H9 (cell line): ENCODE measurements around the gene CDK5RAP1. TPM values are rescaled to one million over a fixed set of nuclear protein-coding genes. Genes with fewer than 3 reads are reported as not detected.
A peak's percentile ranks its signal among the peaks of the same experiment; 100 is the strongest.

ENCODE experiments used
- DNase-seq: peaks from one replicate; pipeline ENCODE4 v3.0.0-alpha.2; 2017
- H2AFZ ChIP-seq: one replicate; pipeline ENCODE4 v1.6.1; 2013; ENCODE audit warnings: mild to moderate bottlenecking, low read length, control low read depth, moderate library complexity
- H2AK5ac ChIP-seq: 2 replicates; pipeline ENCODE4 v1.6.1; 2013; ENCODE audit warnings: low read length, control low read depth, mixed read lengths; ENCODE audit not compliant: insufficient read length
- H2BK120ac ChIP-seq: one replicate; pipeline ENCODE4 v1.6.1; 2013; ENCODE audit warnings: low read depth, mild to moderate bottlenecking, low read length, control low read depth, inconsistent platforms; ENCODE audit not compliant: poor library complexity, severe bottlenecking
- H2BK12ac ChIP-seq: 2 replicates; pipeline ENCODE4 v1.6.1; 2013; ENCODE audit warnings: low read length, control low read depth, mixed read lengths, low read depth; ENCODE audit not compliant: insufficient read length
- H2BK15ac ChIP-seq: 2 replicates; pipeline ENCODE4 v1.6.1; 2013; ENCODE audit warnings: low read depth, low read length, control low read depth
- H2BK20ac ChIP-seq: one replicate; pipeline ENCODE4 v1.6.1; 2013; ENCODE audit warnings: low read depth, mild to moderate bottlenecking, low read length, control low read depth, inconsistent platforms; ENCODE audit not compliant: poor library complexity, severe bottlenecking
- H2BK5ac ChIP-seq: 2 replicates; pipeline ENCODE4 v1.6.1; 2013; ENCODE audit warnings: low read length, control low read depth, mixed read lengths; ENCODE audit not compliant: insufficient read length
- H3K14ac ChIP-seq: 2 replicates; pipeline ENCODE4 v1.6.1; 2013; ENCODE audit warnings: low read length, control low read depth; ENCODE audit not compliant: insufficient read depth
- H3K18ac ChIP-seq: 2 replicates; pipeline ENCODE4 v1.6.1; 2013; ENCODE audit warnings: low read depth, mild to moderate bottlenecking, mixed read lengths, low read length, control low read depth; ENCODE audit not compliant: insufficient read length
- H3K23ac ChIP-seq: 2 replicates; pipeline ENCODE4 v1.6.1; 2013; ENCODE audit warnings: low read length, control low read depth, mixed read lengths, low read depth; ENCODE audit not compliant: insufficient read length
- H3K23me2 ChIP-seq: 2 replicates; pipeline ENCODE4 v1.6.1; 2013; ENCODE audit warnings: low read depth, mild to moderate bottlenecking, mixed read lengths, low read length, control low read depth; ENCODE audit not compliant: insufficient read length, poor library complexity, severe bottlenecking
- H3K27ac ChIP-seq: 2 replicates; pipeline ENCODE4 v1.5.1; 2013; ENCODE audit warnings: low read length, control low read depth, mixed read lengths, low read depth; ENCODE audit not compliant: insufficient read length
- H3K27me3 ChIP-seq: 2 replicates; pipeline ENCODE4 v1.6.1; 2013; ENCODE audit warnings: low read length, control low read depth, inconsistent platforms; ENCODE audit not compliant: insufficient read depth
- H3K4ac ChIP-seq: 2 replicates; pipeline ENCODE4 v1.6.1; 2013; ENCODE audit warnings: low read depth, mild to moderate bottlenecking, control low read depth, inconsistent platforms, low read length, moderate library complexity
- H3K4me1 ChIP-seq: 2 replicates; pipeline ENCODE4 v1.6.1; 2013; ENCODE audit warnings: low read length, control low read depth, inconsistent platforms; ENCODE audit not compliant: insufficient read depth
- H3K4me2 ChIP-seq: 2 replicates; pipeline ENCODE4 v1.6.1; 2013; ENCODE audit warnings: low read length, control low read depth, mixed read lengths; ENCODE audit not compliant: insufficient read length, insufficient read depth
- H3K56ac ChIP-seq: 2 replicates; pipeline ENCODE4 v1.6.1; 2013; ENCODE audit warnings: low read depth, mild to moderate bottlenecking, mixed read lengths, low read length, control low read depth; ENCODE audit not compliant: insufficient read length
- H3K79me1 ChIP-seq: 2 replicates; pipeline ENCODE4 v1.6.1; 2013; ENCODE audit warnings: low read depth, mild to moderate bottlenecking, moderate library complexity, low read length, control low read depth, inconsistent platforms; ENCODE audit not compliant: insufficient read depth, poor library complexity, severe bottlenecking
- H3K79me2 ChIP-seq: 2 replicates; pipeline ENCODE4 v1.6.1; 2013; ENCODE audit warnings: low read length, control low read depth, inconsistent platforms; ENCODE audit not compliant: insufficient read depth
- H3K9ac ChIP-seq: 2 replicates; pipeline ENCODE4 v1.6.1; 2013; ENCODE audit warnings: low read length, control low read depth, mixed read lengths; ENCODE audit not compliant: insufficient read length; ENCODE audit errors: extremely low read depth
- H3K9me3 ChIP-seq: one replicate; pipeline ENCODE4 v1.6.1; 2013; ENCODE audit warnings: low read depth, low read length, inconsistent platforms; ENCODE audit not compliant: control insufficient read depth
- H3T11ph ChIP-seq: one replicate; pipeline ENCODE4 v1.6.1; 2013; ENCODE audit warnings: mild to moderate bottlenecking, low read length, control low read depth, inconsistent platforms
- H4K20me1 ChIP-seq: one replicate; pipeline ENCODE4 v1.6.1; 2013; ENCODE audit not compliant: control insufficient read depth, insufficient read length, insufficient read depth
- H4K5ac ChIP-seq: 2 replicates; pipeline ENCODE4 v1.6.1; 2013; ENCODE audit warnings: low read depth, mild to moderate bottlenecking, mixed read lengths, low read length, control low read depth; ENCODE audit not compliant: insufficient read length
- H4K8ac ChIP-seq: replicated peaks from 2 replicates; pipeline ENCODE4 v1.6.1; 2013; ENCODE audit warnings: low read length, control low read depth, mixed read lengths, low read depth; ENCODE audit not compliant: insufficient read length
- H4K91ac ChIP-seq: 2 replicates; pipeline ENCODE4 v1.6.1; 2013; ENCODE audit warnings: low read depth, mild to moderate bottlenecking, moderate library complexity, mixed read lengths, low read length, control low read depth; ENCODE audit not compliant: insufficient read length
- H3K27ac Mint-ChIP-seq, 3 experiments: 2 replicates in 2 of 3; 3 replicates in 1 of 3; pipeline ENCODE4 v1.8.0; 2020 to 2021; ENCODE audit warnings: mixed read lengths in 3 of 3, mild to moderate bottlenecking in 1 of 3, moderate library complexity in 1 of 3
- H3K27me3 Mint-ChIP-seq: 2 replicates; pipeline ENCODE4 v1.8.0; 2021; ENCODE audit warnings: low read depth, mild to moderate bottlenecking, moderate library complexity, mixed read lengths
- H3K36me3 Mint-ChIP-seq, 3 experiments: 2 replicates in 2 of 3; 3 replicates in 1 of 3; pipeline ENCODE4 v1.8.0; 2020 to 2021; ENCODE audit warnings: low read depth in 3 of 3, mixed read lengths in 3 of 3; ENCODE audit not compliant: insufficient read depth in 1 of 3
- H3K4me1 Mint-ChIP-seq, 2 experiments: 2 replicates each; pipeline ENCODE4 v1.8.0; 2020; ENCODE audit warnings: mixed read lengths in 2 of 2
- H3K4me3 Mint-ChIP-seq, 2 experiments: 2 replicates in 1 of 2; 3 replicates in 1 of 2; pipeline ENCODE4 v1.8.0; 2020 to 2021; ENCODE audit warnings: mild to moderate bottlenecking in 2 of 2, mixed read lengths in 2 of 2, moderate library complexity in 1 of 2
- H3K9me3 Mint-ChIP-seq, 2 experiments: 2 replicates in 1 of 2; 3 replicates in 1 of 2; pipeline ENCODE4 v1.8.0; 2020; ENCODE audit warnings: mild to moderate bottlenecking in 2 of 2, mixed read lengths in 2 of 2, moderate library complexity in 1 of 2
- CTCF ChIP-seq: fragments of 200-600 bp; sonication (generic); conservative IDR thresholded peaks from 3 replicates; pipeline ENCODE4 v1.8.0; 2021; ENCODE audit warnings: antibody characterized with exemption, mild to moderate bottlenecking
- WGBS: extraction: QIAGEN DNeasy Blood & Tissue Kit; methylation state at CpG from one replicate; pipeline ENCODE4 v1.1.7; 2013; ENCODE audit warnings: missing lambda C conversion rate, low lambda C conversion rate, mixed read lengths; ENCODE audit not compliant: insufficient read length; ENCODE audit errors: extremely low coverage; 5-methylcytosine and 5-hydroxymethylcytosine counted together
- total RNA-seq: library from RNA; stranded (reverse); gene quantifications from 2 replicates; pipeline ENCODE4 v1.2.1, GENCODE V29; 2021

CDK5RAP1 gene
- total RNA-seq, 1 experiment from 2014 or later, result 66.4 TPM

GRCh38 chr20:33353013-33353402 lies 48.3 kb downstream of the CDK5RAP1 start:
- Histone ChIP-seq H3K4me2 (no peak overlapping the region), H2BK15ac (no peak overlapping the region), H3T11ph (no peak overlapping the region), H4K91ac (no peak overlapping the region), H3K56ac (no peak overlapping the region), H3K23me2 (no peaks in the 10 kb centered on the region), H2BK5ac (no peak overlapping the region), H2AK5ac (no peak overlapping the region), H2AFZ (no peak overlapping the region), H3K27me3 (no peaks in the 10 kb centered on the region), H3K23ac (no peak overlapping the region), H4K5ac (no peak overlapping the region), H3K18ac (no peak overlapping the region), H4K20me1 (no peaks in the 10 kb centered on the region), H3K79me1 (no peaks in the 10 kb centered on the region), H3K9ac (no peak overlapping the region), H3K4ac (no peak overlapping the region), H2BK12ac (no peak overlapping the region), H3K79me2 (no peaks in the 10 kb centered on the region), H3K4me1 (no peaks in the 10 kb centered on the region; the same call in 1 of the 2 replicates), H4K8ac (no peak overlapping the region), H3K27ac (no peak overlapping the region), H2BK20ac (no peak overlapping the region), H2BK120ac (no peak overlapping the region), H3K14ac (no peak overlapping the region), H3K9me3 (no peaks in the 10 kb centered on the region)
- Mint-ChIP-seq H3K27me3 (no peaks in the 10 kb centered on the region), H3K27ac (peak overlapping the region in 2 of 3 experiments; percentile 72 to 73; a peak in 3 of 7 replicates), H3K4me1 (peaks cover 30 to 31% of the 10 kb centered on the region in 2 experiments), H3K9me3 (no peaks in the 10 kb centered on the region), H3K36me3 (peaks cover 3 to 37% (median 13%) of the 10 kb centered on the region in 3 experiments; a peak in 5 of 7 replicates), H3K4me3 (no peak overlapping the region)
- DNase-seq, result no peak
- no CpG with 5 or more reads among the region's 4 CpGs for WGBS
- TF ChIP-seq CTCF, result no peak
